HepG2 (cell line): Measurements from ENCODE around the gene PLIN4. TPM values are rescaled to one million over a fixed set of nuclear protein-coding genes. Genes with fewer than 3 reads are reported as not detected.

Experiments
- ATAC-seq: fragments of 200-7000 bp; cut with Tn5 transposase; 3 replicates; pipeline ENCODE4 v1.9.1; 2020; ENCODE audit warnings: mild to moderate bottlenecking, moderate library complexity
- BruUV-seq: library from RNA; stranded (reverse); fragments of 400-500 nt; replicated peaks from 2 replicates; lab custom pipeline; 2021; lab: Mats Ljungman, UMichigan
- CTCF ChIA-PET: fragments of 300-600 bp; formaldehyde crosslinking; extraction: SDS; loops from one replicate; lab custom pipeline; 2021; ENCODE audit warnings: low total read pairs, inconsistent platforms, low intra/inter-chr PET ratio; lab: Yijun Ruan, JAX
- POLR2A ChIA-PET: fragments of 350-600 bp; sonication (Branson Sonifier 250); formaldehyde crosslinking; loops from one replicate; lab custom pipeline; 2020; ENCODE audit warnings: antibody characterized with exemption, inconsistent platforms; lab: Yijun Ruan, JAX
- DNase-seq: peaks from one replicate; pipeline ENCODE4 v3.0.0-alpha.2; 2015; ENCODE audit warnings: low spot score
- FAIRE-seq: peaks from 3 replicates; lab custom pipeline; 2011; peaks lifted over from hg19 to GRCh38; lab: Jason Lieb, UNC
- H2AFZ ChIP-seq: one replicate; pipeline ENCODE4 v1.6.1; 2011; ENCODE audit warnings: low read length, inconsistent platforms
- H3K27ac ChIP-seq: fragments of 300-600 bp; 3 replicates; pipeline ENCODE4 v1.8.0; 2011; ENCODE audit warnings: mixed run types, mild to moderate bottlenecking, mixed read lengths, low read length, inconsistent platforms; ENCODE audit not compliant: insufficient read depth; ENCODE audit errors: extremely low read length
- H3K27me3 ChIP-seq, 2 experiments: fragments of 200-600 bp in 1 of 2; 2 replicates in 1 of 2; 3 replicates in 1 of 2; pipeline versions ENCODE4 v1.6.0 to v1.8.0; 2011; ENCODE audit warnings: low read length in 2 of 2, mild to moderate bottlenecking in 2 of 2, moderate library complexity in 2 of 2, inconsistent platforms in 1 of 2; ENCODE audit not compliant: insufficient read depth in 2 of 2, control insufficient read depth in 1 of 2
- H3K36me3 ChIP-seq, 2 experiments: fragments of 200-600 bp in 1 of 2; replicated peaks in 1 of 2; 2 replicates in 1 of 2; 3 replicates in 1 of 2; pipeline versions ENCODE4 v1.5.1 to v1.8.0; 2011; ENCODE audit warnings: low read length in 2 of 2, inconsistent platforms in 1 of 2; ENCODE audit not compliant: insufficient read depth in 2 of 2, control insufficient read depth in 1 of 2
- H3K4me1 ChIP-seq: 2 replicates; pipeline ENCODE4 v1.5.1; 2012; ENCODE audit warnings: low read length, inconsistent platforms; ENCODE audit not compliant: insufficient read depth
- H3K4me2 ChIP-seq: 2 replicates; pipeline ENCODE4 v1.6.0; 2011; ENCODE audit warnings: low read depth, low read length, inconsistent platforms
- H3K4me3 ChIP-seq, 3 experiments: fragments of 200-600 bp in 1 of 3; sonication (generic), shearing (Covaris generic) in 1 of 3; replicated peaks in 1 of 3; 2 replicates each; pipeline ENCODE4 v1.5.1; 2011 to 2016; ENCODE audit warnings: low read length in 3 of 3, inconsistent platforms in 2 of 3, low read depth in 2 of 3, mild to moderate bottlenecking in 2 of 3, control low read depth in 1 of 3, mixed read lengths in 1 of 3; ENCODE audit not compliant: insufficient read depth in 1 of 3
- H3K79me2 ChIP-seq: one replicate; pipeline ENCODE4 v1.6.1; 2011; ENCODE audit warnings: low read length, inconsistent platforms; ENCODE audit not compliant: insufficient read depth
- H3K9ac ChIP-seq: 2 replicates; pipeline ENCODE4 v1.6.0; 2011; ENCODE audit warnings: mild to moderate bottlenecking, low read depth, low read length, inconsistent platforms; ENCODE audit not compliant: insufficient read depth
- H3K9me3 ChIP-seq: 2 replicates; pipeline ENCODE4 v1.5.1; 2012; ENCODE audit warnings: mild to moderate bottlenecking, low read length
- H4K20me1 ChIP-seq: 2 replicates; pipeline ENCODE4 v1.6.0; 2011; ENCODE audit warnings: inconsistent platforms, mild to moderate bottlenecking, low read length, moderate library complexity; ENCODE audit not compliant: insufficient read depth
- AGO2 ChIP-seq: fragments of 200-400 bp; formaldehyde crosslinking; optimal IDR thresholded peaks from 2 replicates; pipeline ENCODE3; 2017; ENCODE audit warnings: mild to moderate bottlenecking, low read depth, low read length, moderate library complexity
- BHLHE40 ChIP-seq: IDR thresholded peaks from 2 replicates; pipeline ENCODE4 v1.6.1; 2011; ENCODE audit warnings: low read length, improper control_type of control experiment
- LBX2 ChIP-seq: sonication (generic); formaldehyde crosslinking; IDR thresholded peaks from 2 replicates; pipeline ENCODE4 v1.5.0; 2020; ENCODE audit warnings: missing genetic modification reagents, mild to moderate bottlenecking, borderline replicate concordance
- MIXL1 ChIP-seq: IDR thresholded peaks from 2 replicates; pipeline ENCODE4 v1.6.1; 2016
- RAD21 ChIP-seq: fragments of 450-650 bp; formaldehyde crosslinking; IDR thresholded peaks from 2 replicates; pipeline ENCODE4 v1.5.0; 2020; ENCODE audit warnings: mild to moderate bottlenecking
- RXRB ChIP-seq: IDR thresholded peaks from 2 replicates; pipeline ENCODE4 v1.6.1; 2016; ENCODE audit warnings: borderline replicate concordance, missing genetic modification reagents, missing compliant biosample characterization
- SAP130 ChIP-seq: IDR thresholded peaks from 2 replicates; pipeline ENCODE4 v1.6.1; 2016; ENCODE audit warnings: low read depth
- ZNF280B ChIP-seq: sonication (generic); formaldehyde crosslinking; IDR thresholded peaks from 2 replicates; pipeline ENCODE4 v1.5.0; 2020; ENCODE audit warnings: missing genetic modification reagents, mild to moderate bottlenecking, borderline replicate concordance
- ZNF326 ChIP-seq: sonication (generic); formaldehyde crosslinking; IDR thresholded peaks from 2 replicates; pipeline ENCODE4 v1.4.0; 2020; ENCODE audit warnings: missing genetic modification reagents, borderline replicate concordance
- ZNF704 ChIP-seq: sonication (generic); formaldehyde crosslinking; IDR thresholded peaks from 2 replicates; pipeline ENCODE4 v1.8.1; 2023; ENCODE audit warnings: mild to moderate bottlenecking, inconsistent platforms, moderate library complexity, missing genetic modification reagents, borderline replicate concordance
- WGBS: methylation state at CpG from one replicate; pipeline ENCODE4 v1.1.6; 2017; ENCODE audit warnings: low lambda C conversion rate; 5-methylcytosine and 5-hydroxymethylcytosine counted together
- in situ Hi-C: cut with HindIII; loops from 2 replicates; pipeline ENCODE4 v1.10.0; 2017; ENCODE audit warnings: low pct_unique_long_range_greater_than_20kb; ENCODE audit not compliant: extremely low pct_ligation_motif_present
- intact Hi-C: fragments of 100-400 bp; cut with micrococcal nuclease; formaldehyde crosslinking; loops from one replicate; pipeline ENCODE4 v1.10.0; 2022; ENCODE audit not compliant: unreplicated experiment
- polyA plus RNA-seq, 8 experiments: library from polyadenylated mRNA; depleted of rRNA in 3 of 8; stranded (reverse) in 7 of 8; unstranded in 1 of 8; fragments of >200 nt; fragmentation: Illumina TruSeq in 4 of 8; extraction: Trizol in 4 of 8; gene quantifications; 2 replicates each; pipeline versions ENCODE4 v1.2.1 to v1.2.3, GENCODE V29; 2011 to 2016; ENCODE audit warnings: low read depth in 4 of 8, missing spikeins in 1 of 8, mixed read lengths in 1 of 8; ENCODE audit not compliant: insufficient read depth in 1 of 8
- total RNA-seq, 5 experiments: library from RNA; depleted of rRNA; stranded (reverse); fragments of >200 nt; fragmentation: Illumina TruSeq; extraction: Trizol; gene quantifications; 2 replicates each; pipeline ENCODE4 v1.2.3, GENCODE V29; 2016; ENCODE audit warnings: low read depth in 1 of 5

PLIN4 gene
- total and polyA plus RNA-seq, 2 of the 13 experiments (the other 11 are each of a cell fraction or from before 2014, with no cell fraction given): 1.1 to 1.3 TPM

GRCh38 chr19:4507150-4507452 is 11.2 kb downstream of the PLIN4 start:
- ATAC-seq (no peak), DNase-seq (no peak)
- in situ Hi-C loops (no loop called here), intact Hi-C loops (no loop called here)
- Histone ChIP-seq H2AFZ (no peak overlapping the region), H3K79me2 (no peaks in the 10 kb centered on the region), H3K36me3 (peaks cover 3 to 7% of the 10 kb centered on the region in 2 experiments; a peak in 2 of 5 replicates), H3K4me2 (no peak overlapping the region), H3K27me3 (no peaks in the 10 kb centered on the region)
- BruUV-seq: no TSS peak
- CTCF ChIA-PET: no interaction called here
- TF ChIP-seq RXRB (no peak), MIXL1 (CRISPR knock-in tag) (no peak), BHLHE40 (no peak)
- TF ChIP-seq, all 625 proteins: peak for 0
- no peak for FAIRE-seq
- Histone ChIP-seq H3K4me1 (no peaks in the 10 kb centered on the region), H3K9me3 (no peaks in the 10 kb centered on the region), H3K27ac (no peak overlapping the region), H3K4me3 (no peak overlapping the region), H4K20me1 (no peaks in the 10 kb centered on the region), H3K9ac (no peak overlapping the region)
- WGBS: 100% methylated on average over 4 of the region's 12 CpGs
- POLR2A ChIA-PET: no interaction called here

- no peaks in the 10 kb centered on the region for H4K20me1 ChIP-seq
- TF ChIP-seq RAD21 (CRISPR knock-in tag) (0 out of 2 replicates have a peak, but pooled peaks have one; percentile 10), ZNF280B (0 out of 2 replicates have a peak, but pooled peaks have one; percentile 19), AGO2 (peak; percentile 20), SAP130 (CRISPR knock-in tag) (no peak), ZNF704 (no peak), ZNF326 (0 out of 2 replicates have a peak, but pooled peaks have one; percentile 24), LBX2 (CRISPR knock-in tag) (no peak)
- FAIRE-seq (no peak), DNase-seq (no peak), ATAC-seq (peak; percentile 63)
- WGBS: 95% methylated on average over 16 of the region's 17 CpGs
- BruUV-seq: no TSS peak
- intact Hi-C loops (no loop called here), in situ Hi-C loops (no loop called here)
- H3K9me3 ChIP-seq: no peaks in the 10 kb centered on the region
- CTCF ChIA-PET: no interaction called here
- H3K79me2 ChIP-seq: no peaks in the 10 kb centered on the region
- H3K4me1 ChIP-seq: no peaks in the 10 kb centered on the region
- no peak overlapping the region for H3K4me2 ChIP-seq
- H3K36me3 ChIP-seq: peaks cover 3 to 8% of the 10 kb centered on the region in 2 experiments; a peak in 2 of 5 replicates
- POLR2A ChIA-PET: no interaction called here
- H3K9ac ChIP-seq: no peak overlapping the region
- no peak overlapping the region for H3K4me3 ChIP-seq
- H2AFZ ChIP-seq: no peak overlapping the region
- no peak overlapping the region for H3K27ac ChIP-seq
- no peaks in the 10 kb centered on the region for H3K27me3 ChIP-seq
Measured at GRCh38 chr19:4506449-4507149, 11.7 kb downstream of the PLIN4 start.
